ENCODE measurements around the gene BRCA2.

The BRCA2 gene

DNA sequence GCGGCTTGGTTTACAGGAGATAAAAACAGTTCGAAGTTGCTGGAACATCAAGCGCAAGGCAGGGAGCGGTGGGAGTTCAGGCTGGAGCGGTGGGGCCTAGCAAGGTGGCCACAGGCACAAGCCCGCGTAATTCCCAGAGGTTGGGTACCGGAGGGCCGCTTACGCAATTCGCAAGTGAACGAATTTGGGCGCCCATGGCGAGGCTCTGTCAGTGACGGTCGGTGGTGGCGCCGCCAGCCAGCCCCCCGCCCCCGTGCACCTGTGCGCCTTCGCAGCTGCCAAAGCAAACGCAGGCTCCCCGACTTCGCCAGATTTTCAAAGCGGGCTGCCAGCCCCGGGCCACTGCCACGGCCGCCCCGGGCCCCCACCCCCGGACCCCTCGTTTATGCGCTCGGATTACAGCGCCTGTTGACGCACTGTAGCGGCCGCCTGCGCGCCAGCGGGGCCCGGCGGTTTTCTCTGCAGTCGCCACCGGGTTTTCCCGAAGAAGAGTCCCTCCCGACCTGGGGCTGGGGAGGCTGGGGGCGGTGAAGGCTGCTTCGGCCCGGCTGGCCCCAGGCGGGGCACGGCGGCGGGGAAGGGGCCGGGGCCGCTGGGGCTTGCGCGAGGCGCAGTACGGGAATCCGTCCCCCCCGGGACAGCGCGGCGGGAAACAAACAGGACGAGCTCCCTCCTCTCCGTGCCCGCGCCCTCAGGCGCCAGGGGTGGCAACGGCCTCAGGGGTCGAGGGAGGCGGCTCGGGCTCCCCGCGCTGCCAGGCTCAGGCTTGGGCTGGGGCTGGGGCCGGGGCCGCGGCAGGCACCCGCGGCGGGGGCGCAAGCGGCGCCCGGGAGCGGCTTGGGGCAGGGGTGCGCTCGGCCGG lies 111.9 kb downstream of the BRCA2 start:
- FAIRE-seq (no peak), DNase-seq (ENCODE audit: low spot score) (no peak)

DNA sequence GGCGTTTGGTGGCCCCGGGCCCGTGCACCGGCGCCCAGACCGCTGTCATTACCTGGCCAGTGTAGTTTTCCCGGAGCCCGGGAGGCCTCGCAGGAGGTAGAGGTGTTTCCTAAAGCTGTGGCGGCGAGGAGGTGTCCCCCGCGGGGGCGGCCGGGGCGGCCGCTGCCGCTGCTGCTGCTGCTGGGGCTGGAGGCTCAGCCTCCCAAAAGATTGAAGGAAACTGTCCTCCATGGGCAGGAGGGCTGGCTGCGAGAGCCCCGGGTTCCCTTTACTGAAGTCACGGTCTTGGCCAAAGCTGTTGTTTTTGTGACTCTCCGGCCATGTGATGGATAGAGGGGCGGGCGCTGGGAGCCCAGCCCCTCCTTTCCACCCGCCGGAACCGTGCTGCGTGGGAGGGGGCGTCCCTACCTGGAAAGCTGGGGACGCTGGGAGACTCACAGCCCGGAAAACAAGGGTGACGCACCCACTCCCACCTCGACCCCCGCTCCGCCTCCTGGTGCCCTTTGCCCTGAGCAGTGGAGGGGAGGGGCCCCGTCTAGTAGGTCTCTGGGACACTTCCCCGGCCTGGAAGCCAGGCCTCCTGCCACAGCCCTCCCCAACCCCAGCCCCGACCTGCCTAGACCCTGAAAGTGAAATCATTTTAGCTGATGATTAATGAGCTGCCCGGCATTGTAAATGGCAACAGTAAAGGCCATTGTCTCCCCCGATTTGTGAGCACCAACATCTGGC lies 112.7 kb downstream of the BRCA2 start, which contains the start of gene N4BP2L1:
N4BP2L1 (minus strand) TSS at position 279 of the 729 bp plus-strand sequence; CDS start at position 231, 48 bp downstream.
- DNase-seq (ENCODE audit: low spot score) (peak; percentile 11), FAIRE-seq (no peak)

DNA sequence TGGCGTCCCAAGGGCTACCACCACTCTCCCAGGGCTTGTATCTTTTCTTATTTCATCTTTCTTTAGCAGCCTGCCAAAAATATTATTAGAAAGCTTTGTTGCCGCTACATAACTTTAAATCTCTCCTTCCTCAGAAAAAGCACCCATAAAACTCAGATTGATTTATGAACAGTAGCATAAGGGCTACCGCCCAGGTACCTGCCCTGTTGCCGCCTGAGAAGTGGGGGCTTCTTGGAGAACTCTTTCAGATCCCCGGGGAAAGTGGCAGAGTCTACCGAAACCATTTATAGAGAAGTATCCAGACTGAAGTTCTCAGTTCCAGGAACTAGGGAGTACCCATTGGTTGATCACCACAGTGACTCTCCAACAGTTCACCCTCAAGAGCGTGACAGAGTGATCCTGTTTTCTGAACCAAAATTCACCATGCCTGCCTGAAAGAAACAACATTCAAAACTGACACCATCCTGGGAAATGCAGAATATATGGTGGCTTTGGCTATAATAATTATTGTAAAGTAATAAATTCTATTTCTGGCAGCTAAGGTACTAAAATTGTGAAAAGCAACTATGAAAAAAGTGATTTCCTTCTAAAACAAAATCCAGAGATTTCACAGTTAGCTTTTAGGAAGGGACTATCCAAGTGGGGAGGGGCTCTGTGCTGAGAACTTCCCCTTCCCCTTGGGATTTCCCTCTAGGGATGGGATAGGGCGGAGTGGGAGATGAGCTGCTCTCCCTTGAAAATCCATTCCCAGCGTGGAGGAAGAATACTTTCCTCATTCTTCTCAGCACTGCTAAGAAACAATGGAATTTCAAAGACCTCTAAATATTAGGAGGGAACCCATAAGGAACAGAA lies 113.5 kb downstream of the BRCA2 start:
- no peak for DNase-seq (ENCODE audit: low spot score)
- FAIRE-seq: no peak

DNA sequence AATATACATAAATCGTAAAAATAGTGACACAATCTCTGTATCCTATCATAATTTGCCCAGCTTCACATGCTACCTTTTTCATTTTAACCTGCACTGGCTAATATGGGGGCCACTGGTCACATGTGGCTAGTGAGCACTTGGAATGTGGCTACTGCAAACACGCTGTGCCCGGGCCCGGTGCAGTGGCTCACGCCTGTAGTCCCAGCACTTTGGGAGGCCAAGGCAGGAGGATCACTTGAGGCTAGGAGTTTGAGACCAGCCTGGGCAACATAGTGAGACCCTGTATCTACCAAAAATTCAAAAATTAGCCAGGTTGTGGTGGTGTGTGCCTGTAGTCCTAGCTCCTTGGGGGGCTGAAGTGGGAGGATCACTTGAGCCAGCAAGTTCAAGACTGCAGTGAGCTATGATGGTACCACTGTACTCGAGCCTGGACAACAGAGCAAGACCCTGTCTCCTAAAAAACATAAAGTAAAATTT lies 114.2 kb downstream of the BRCA2 start:
- DNase-seq (ENCODE audit: low spot score) (no peak), FAIRE-seq (no peak)

GRCh38 chr13:32430018-32430747 lies 114.9 kb downstream of the BRCA2 start:
- DNase-seq (ENCODE audit: low spot score): no peak
- FAIRE-seq: no peak

- FAIRE-seq: no peak
- no peak for DNase-seq (ENCODE audit: low spot score)
Observed at GRCh38 chr13:32431361-32431760, 116.1 kb downstream of the BRCA2 start.

DNA sequence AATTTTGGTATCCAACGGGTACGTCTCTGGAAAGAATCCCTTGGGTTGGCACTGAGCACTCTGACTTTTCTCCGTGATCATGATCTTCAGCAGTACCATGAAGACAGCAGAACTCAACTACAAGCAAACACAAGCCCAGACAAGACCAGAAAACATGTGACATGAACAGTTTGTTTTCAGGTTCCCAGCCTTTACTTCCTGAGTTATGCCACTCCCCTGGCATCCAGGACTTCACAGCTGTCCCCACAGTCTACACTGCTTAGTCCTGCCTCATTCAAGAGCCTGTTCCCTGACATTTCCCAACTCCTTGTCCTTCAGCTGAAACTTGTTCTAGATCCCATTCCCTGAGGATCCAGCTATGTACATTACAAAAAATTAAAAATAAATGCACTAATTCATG lies 117.5 kb downstream of the BRCA2 start:
- FAIRE-seq (no peak), DNase-seq (ENCODE audit: low spot score) (no peak)

DNA sequence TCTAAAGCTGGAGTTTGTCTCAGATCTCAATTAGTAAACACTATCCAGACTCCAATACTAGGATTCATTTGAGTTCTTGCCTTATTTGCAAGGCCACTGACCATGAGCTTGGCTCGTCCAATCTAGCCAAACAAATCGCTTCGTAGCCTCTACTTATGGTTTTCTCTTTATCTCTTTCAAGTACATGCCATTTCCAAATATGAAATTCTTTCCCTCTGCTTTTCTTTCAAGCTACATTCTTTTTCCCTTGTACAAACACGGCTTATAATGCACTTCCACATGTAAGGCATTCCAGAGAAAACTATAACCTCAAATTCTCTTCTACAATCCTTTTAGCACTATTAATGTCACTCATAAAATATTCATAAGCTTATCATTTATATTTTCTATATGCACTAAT lies 123.6 kb downstream of the BRCA2 start:
- FAIRE-seq (no peak), DNase-seq (ENCODE audit: low spot score) (no peak)

- DNase-seq (ENCODE audit: low spot score): no peak
- no peak for FAIRE-seq
Observed at GRCh38 chr13:32443111-32443510, 127.8 kb downstream of the BRCA2 start.

GRCh38 chr13:32445461-32445860 lies 130.2 kb downstream of the BRCA2 start:
- DNase-seq (ENCODE audit: low spot score): no peak
- no peak for FAIRE-seq

DNA sequence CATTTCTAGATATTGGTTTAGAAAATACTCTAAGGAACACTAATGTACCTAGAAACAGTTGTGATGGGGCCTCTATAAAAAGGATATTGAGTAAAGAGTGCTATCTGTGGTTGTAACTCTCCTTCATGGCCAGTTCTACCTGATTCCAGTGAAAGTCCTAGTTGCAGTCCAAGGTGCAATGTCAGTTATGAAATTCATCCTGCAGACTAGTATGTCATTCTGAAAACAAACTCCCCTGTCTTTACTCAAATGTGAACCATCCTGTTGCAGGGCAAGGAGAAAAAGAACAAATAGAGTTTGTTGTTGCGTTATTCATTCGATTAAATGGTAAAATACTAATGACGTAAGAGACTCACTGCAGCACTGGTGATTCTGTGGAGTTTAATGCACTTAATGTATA lies 130.9 kb downstream of the BRCA2 start:
- FAIRE-seq (no peak), DNase-seq (ENCODE audit: low spot score) (no peak)

DNA sequence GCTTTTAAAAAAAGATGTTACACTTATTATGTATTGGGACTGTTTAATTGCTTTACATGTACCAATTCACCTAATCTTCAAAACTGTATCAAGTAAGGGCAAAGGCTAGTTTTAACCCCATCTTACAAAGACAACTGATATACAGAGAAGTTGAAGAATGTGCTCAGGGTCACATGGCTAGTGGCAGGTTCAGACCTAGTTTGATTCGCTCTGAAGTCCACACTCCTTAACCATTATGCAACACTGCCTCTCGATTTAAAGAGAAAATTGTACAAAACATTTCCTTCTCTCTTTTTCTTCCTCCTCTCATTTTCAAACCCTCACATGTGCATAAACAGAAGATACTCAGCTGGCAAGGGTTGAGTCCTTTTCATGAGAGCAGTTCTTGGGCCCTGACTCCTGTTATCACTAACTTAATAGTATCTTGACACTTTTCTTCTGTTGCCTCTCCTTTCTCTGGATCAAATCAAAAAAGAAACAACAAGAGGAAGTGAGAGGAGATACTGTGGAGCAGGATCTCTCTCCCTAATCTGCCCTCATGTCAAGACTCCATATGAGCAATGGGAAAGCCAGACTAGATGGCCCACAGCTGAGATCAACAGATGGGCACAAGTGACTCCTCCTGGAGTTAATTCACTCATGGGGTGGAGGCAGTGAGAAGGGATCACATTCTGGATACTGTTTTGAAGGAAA lies 131.6 kb downstream of the BRCA2 start:
- FAIRE-seq: no peak
- no peak for DNase-seq (ENCODE audit: low spot score)

GRCh38 chr13:32447894-32448623 lies 132.8 kb downstream of the BRCA2 start:
- FAIRE-seq (no peak), DNase-seq (ENCODE audit: low spot score) (no peak)

GRCh38 chr13:32448972-32449371 lies 133.7 kb downstream of the BRCA2 start:
- FAIRE-seq (no peak), DNase-seq (ENCODE audit: low spot score) (no peak)
